Transverse colon (tissue), 4 donors: Measurements from ENCODE around the gene STK40. TPM values are rescaled to one million over a fixed set of nuclear protein-coding genes. Genes with fewer than 3 reads are reported as not detected.

ENCODE experiments used
- DNase-seq: peaks from one replicate; pipeline ENCODE4 v3.0.0-alpha.2; 2019
- H3K27ac ChIP-seq, 4 donors: fragments of 200-600 bp; sonication (generic); 2 replicates each; pipeline ENCODE4 v1.5.1; 2016 to 2018; ENCODE audit warnings: inconsistent platforms in 4 of 4
- H3K27me3 ChIP-seq: fragments of 200-600 bp; sonication (generic); 2 replicates; pipeline ENCODE4 v1.5.1; 2017; ENCODE audit warnings: inconsistent platforms
- H3K36me3 ChIP-seq, 4 donors: fragments of 200-600 bp; sonication (generic); 2 replicates each; pipeline ENCODE4 v1.5.1; 2017 to 2019; ENCODE audit warnings: inconsistent platforms in 4 of 4
- H3K4me1 ChIP-seq, 4 donors: fragments of 200-600 bp; sonication (generic); 2 replicates each; pipeline ENCODE4 v1.5.1; 2017 to 2020; ENCODE audit warnings: inconsistent platforms in 4 of 4
- H3K4me3 ChIP-seq, 4 donors: fragments of 200-600 bp; sonication (generic); 1 replicate in 1 of 4; 2 replicates in 3 of 4; pipeline versions ENCODE4 v1.5.1 to v1.6.1; 2017 to 2019; ENCODE audit warnings: inconsistent platforms in 4 of 4
- H3K9me3 ChIP-seq, 2 donors: fragments of 200-600 bp; sonication (generic); 2 replicates each; pipeline ENCODE4 v1.5.1; 2017 to 2019; ENCODE audit warnings: inconsistent platforms in 2 of 2
- EP300 ChIP-seq: sonication (generic); formaldehyde crosslinking; IDR thresholded peaks from one replicate; pipeline ENCODE4 v1.6.1; 2017; ENCODE audit warnings: antibody characterized with exemption, low read depth
- POLR2A ChIP-seq: fragments of 450-650 bp; IDR thresholded peaks from one replicate; pipeline ENCODE4 v1.6.1; 2016; ENCODE audit warnings: antibody characterized with exemption, mild to moderate bottlenecking, moderate library complexity
- POLR2AphosphoS5 ChIP-seq, 3 donors: sonication (generic); formaldehyde crosslinking; IDR thresholded peaks; one replicate each; pipeline ENCODE4 v1.6.1; 2016; ENCODE audit warnings: antibody characterized with exemption in 3 of 3
- WGBS, 2 donors: methylation state at CpG; one replicate each; pipeline ENCODE4 v1.1.5; 2018; ENCODE audit warnings: low coverage in 1 of 2; 5-methylcytosine and 5-hydroxymethylcytosine counted together
- in situ Hi-C, 4 donors: fragments of 200-750 bp; cut with MboI; loops; one replicate each; pipeline versions ENCODE4 v1.15.0 to v1.15.1; 2017; ENCODE audit warnings: low sequenced_read_pairs in 3 of 4, low pct_ligation_motif_present in 1 of 4, low pct_unique_long_range_greater_than_20kb in 1 of 4
- intact Hi-C: fragments of 100-400 bp; cut with DNase I; formaldehyde crosslinking; loops from one replicate; pipeline ENCODE4 v1.15.1; 2023; ENCODE audit warnings: low total_unique reads
- total RNA-seq, 4 donors: library from RNA; depleted of rRNA; stranded (reverse); fragments of >200 nt; gene quantifications; one replicate each; pipeline ENCODE4 v1.1.0, GENCODE V29; 2016
- TF ChIP-seq, protein P1 (sequence below), 5 experiments: fragments of 200-600 bp in 3 of 5; fragments of 450-650 bp in 2 of 5; sonication (generic) in 3 of 5; IDR thresholded peaks; 1 replicate in 2 of 5; 2 replicates in 3 of 5; pipeline ENCODE4 v1.5.1; 2016 to 2017; ENCODE audit warnings: antibody characterized with exemption in 5 of 5, inconsistent platforms in 3 of 5, mild to moderate bottlenecking in 2 of 5, moderate library complexity in 1 of 5

STK40 gene
- total RNA-seq, 4 donors from 2014 or later: 34.0 to 154 (median 44.3) TPM

DNA sequence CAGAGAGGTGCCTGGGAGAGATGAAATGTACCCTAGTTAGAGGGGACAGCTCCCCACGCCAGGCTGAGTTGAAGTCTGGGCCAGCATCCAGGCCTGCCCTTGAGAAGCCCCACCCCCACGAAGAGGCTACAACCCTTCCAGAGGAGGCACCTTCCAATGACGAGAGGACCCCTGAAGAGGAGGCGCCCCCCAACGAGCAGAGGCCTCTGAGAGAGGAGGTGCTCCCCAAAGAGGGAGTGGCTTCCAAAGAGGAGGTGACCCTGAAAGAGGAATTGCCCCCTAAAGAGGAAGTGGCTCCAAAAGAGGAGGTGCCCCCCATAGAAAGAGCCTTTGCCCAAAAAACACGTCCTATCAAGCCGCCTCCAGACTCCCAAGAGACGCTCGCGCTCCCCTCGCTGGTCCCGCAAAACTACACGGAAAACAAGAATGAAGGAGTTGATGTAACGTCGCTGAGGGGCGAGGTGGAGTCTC, 65.4 kb downstream of the STK40 start:
- Histone ChIP-seq H3K36me3 (no peaks in the 10 kb centered on the region), H3K9me3 (no peaks in the 10 kb centered on the region), H3K27ac (peak overlapping the region; percentile 82 to 91 (median 86)), H3K4me3 (peak overlapping the region in 3 of 4 donors; percentile 12 to 72 (median 26)), H3K27me3 (peaks cover 20% of the 10 kb centered on the region), H3K4me1 (peaks cover 11 to 38% (median 34%) of the 10 kb centered on the region in 4 donors)
- 20 to 44% methylated on average over 4 to 16 of the region's 16 CpGs for WGBS, 2 donors
- TF ChIP-seq, protein P1, sequence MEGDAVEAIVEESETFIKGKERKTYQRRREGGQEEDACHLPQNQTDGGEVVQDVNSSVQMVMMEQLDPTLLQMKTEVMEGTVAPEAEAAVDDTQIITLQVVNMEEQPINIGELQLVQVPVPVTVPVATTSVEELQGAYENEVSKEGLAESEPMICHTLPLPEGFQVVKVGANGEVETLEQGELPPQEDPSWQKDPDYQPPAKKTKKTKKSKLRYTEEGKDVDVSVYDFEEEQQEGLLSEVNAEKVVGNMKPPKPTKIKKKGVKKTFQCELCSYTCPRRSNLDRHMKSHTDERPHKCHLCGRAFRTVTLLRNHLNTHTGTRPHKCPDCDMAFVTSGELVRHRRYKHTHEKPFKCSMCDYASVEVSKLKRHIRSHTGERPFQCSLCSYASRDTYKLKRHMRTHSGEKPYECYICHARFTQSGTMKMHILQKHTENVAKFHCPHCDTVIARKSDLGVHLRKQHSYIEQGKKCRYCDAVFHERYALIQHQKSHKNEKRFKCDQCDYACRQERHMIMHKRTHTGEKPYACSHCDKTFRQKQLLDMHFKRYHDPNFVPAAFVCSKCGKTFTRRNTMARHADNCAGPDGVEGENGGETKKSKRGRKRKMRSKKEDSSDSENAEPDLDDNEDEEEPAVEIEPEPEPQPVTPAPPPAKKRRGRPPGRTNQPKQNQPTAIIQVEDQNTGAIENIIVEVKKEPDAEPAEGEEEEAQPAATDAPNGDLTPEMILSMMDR (IDR thresholded peaks at IDR 0.05): no peak
- TF ChIP-seq POLR2A (no peak), EP300 (no peak), POLR2AphosphoS5 (IDR thresholded peaks at IDR 0.05) (no peak)
- in situ Hi-C loops: no loop called here
- DNase-seq: no peak
- intact Hi-C loops: no loop called here

DNA sequence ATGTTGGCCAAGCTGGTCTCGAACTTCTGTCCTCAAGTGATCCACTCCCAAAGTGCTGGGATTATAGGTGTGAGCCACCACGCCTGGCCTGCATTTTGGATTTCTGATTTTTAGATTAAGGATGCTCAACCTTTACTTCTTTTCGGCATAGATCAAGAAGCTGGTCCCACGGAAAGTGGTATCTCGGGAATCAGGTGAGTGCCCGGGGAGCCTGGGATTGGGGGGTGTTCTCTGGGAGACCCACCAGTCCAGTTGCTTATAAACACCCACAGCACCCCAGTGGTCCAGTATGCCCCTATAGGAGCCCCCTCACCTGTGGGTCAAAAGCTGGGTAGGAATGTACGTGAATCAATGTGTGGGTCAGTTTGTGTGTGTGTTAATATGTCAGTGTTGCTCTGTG, 76.3 kb downstream of the STK40 start:
- Histone ChIP-seq H3K36me3 (no peaks in the 10 kb centered on the region), H3K27me3 (no peaks in the 10 kb centered on the region), H3K4me1 (peaks cover 11 to 20% (median 17%) of the 10 kb centered on the region in 4 donors), H3K27ac (no peak overlapping the region), H3K4me3 (no peak overlapping the region), H3K9me3 (no peaks in the 10 kb centered on the region)
- 91 to 100% methylated on average over 1 to 7 of the region's 7 CpGs for WGBS, 2 donors
- no peak for DNase-seq
- in situ Hi-C loops (no loop called here), intact Hi-C loops (loop anchor here (5.0 kb wide), 1 partner anchor 792 kb away; no protein-coding TSS in a partner anchor)
- TF ChIP-seq POLR2AphosphoS5 (IDR thresholded peaks at IDR 0.05): no peak

DNA sequence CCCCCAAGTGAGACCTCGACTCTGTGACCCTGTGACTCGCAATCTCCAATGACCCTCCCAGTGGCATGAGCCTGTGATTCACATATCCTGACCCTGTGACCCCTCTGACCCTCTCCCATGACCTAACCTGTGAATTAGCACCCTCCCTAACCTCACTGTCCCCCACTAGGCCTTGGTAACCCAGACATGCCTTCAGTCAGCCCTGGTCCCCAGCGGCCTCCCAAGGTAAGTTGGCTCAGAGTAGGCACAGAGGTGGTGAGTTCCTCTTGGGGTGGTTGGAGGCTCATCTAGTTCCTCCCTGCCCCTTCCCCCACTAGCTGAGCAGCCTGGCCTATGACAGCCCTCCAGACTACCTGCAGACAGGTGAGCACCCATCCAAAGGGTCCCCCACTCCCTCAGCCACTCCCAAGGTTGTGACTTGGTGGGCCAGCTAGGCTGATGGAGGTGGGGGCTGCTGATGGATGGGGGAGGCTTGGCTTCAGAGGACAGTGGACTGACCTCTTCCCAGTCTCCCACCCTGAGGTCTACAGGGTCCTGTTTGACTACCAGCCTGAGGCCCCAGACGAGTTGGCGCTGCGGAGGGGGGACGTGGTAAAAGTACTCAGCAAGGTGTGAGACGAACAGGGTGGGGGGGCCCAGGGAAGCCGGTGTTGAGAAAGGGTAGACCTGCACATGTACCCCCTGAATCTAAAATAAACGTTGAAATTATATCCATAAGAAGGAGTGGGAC, 78.0 kb downstream of the STK40 start:
- no peak overlapping the region for H3K27ac ChIP-seq
- H3K4me3 ChIP-seq: peak overlapping the region in 1 of 4 donors; percentile 84
- no peak for TF ChIP-seq EP300
- TF ChIP-seq, protein P1 (IDR thresholded peaks at IDR 0.05): no peak
- TF ChIP-seq POLR2A: no peak
- TF ChIP-seq POLR2AphosphoS5 (IDR thresholded peaks at IDR 0.05): no peak
- peaks cover 11 to 20% (median 17%) of the 10 kb centered on the region in 4 donors for H3K4me1 ChIP-seq
- H3K27me3 ChIP-seq: no peaks in the 10 kb centered on the region
- H3K9me3 ChIP-seq: no peaks in the 10 kb centered on the region
- 85% methylated on average over 9 of the region's 10 CpGs; no CpG with 5 or more reads in 1 of the 2 donors for WGBS, 2 donors
- in situ Hi-C loops: no loop called here
- H3K36me3 ChIP-seq: peaks cover 0 to 6% (median 5%) of the 10 kb centered on the region in 4 donors
- DNase-seq: no peak
- intact Hi-C loops: loop anchor here (5.0 kb wide), 1 partner anchor 790 kb away; no protein-coding TSS in a partner anchor

DNA sequence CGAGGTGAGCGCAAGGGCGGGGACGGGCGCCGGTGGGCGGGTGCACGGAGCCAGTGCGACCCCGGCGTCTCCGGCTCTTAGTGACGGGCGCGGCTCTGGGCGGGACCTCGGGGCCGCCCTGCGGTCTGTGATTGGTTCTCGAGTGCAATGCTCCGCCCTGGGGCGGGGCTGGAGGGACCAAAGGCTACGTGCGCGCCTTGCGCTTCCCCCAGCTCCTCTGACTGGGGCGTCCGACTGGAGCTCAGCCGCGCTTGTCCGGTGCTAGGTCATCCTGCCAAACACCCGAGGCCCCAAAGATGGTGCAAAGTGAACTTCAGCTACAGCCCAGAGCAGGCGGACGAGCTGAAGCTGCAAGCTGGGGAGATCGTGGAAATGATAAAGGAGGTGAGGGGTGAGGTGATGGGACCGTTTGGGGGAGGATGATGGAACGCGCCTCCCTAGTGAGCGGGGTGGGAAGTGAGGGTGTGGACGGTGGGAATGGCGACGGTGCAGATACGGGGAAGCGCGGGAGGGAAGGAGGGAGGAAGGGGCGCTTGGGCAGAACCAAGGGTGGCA, 78.7 kb downstream of the STK40 start:
- intact Hi-C loops (loop anchor here (5.0 kb wide), 1 partner anchor 790 kb away; no protein-coding TSS in a partner anchor), in situ Hi-C loops (no loop called here)
- Histone ChIP-seq H3K27me3 (no peaks in the 10 kb centered on the region), H3K9me3 (no peaks in the 10 kb centered on the region), H3K4me1 (peaks cover 11 to 20% (median 17%) of the 10 kb centered on the region in 4 donors), H3K27ac (peak overlapping the region; percentile 85 to 96 (median 92)), H3K4me3 (peak overlapping the region; percentile 45 to 84 (median 76)), H3K36me3 (peaks cover 0 to 14% (median 10%) of the 10 kb centered on the region in 4 donors)
- TF ChIP-seq EP300 (no peak), POLR2AphosphoS5 (IDR thresholded peaks at IDR 0.05) (peak; percentile 69 to 84 (median 71)), POLR2A (peak; percentile 67)
- TF ChIP-seq, protein P1 (IDR thresholded peaks at IDR 0.05): no peak
- WGBS, 2 donors: 2 to 13% methylated on average over 10 to 44 of the region's 46 CpGs
- DNase-seq: peak; percentile 96
